ENCODE measurements around the gene FNDC10. TPM values are rescaled to one million over a fixed set of nuclear protein-coding genes. Genes with fewer than 3 reads are reported as not detected.

Gene FNDC10
- total RNA-seq, 1 donor from 2014 or later: 11.9 TPM

DNA sequence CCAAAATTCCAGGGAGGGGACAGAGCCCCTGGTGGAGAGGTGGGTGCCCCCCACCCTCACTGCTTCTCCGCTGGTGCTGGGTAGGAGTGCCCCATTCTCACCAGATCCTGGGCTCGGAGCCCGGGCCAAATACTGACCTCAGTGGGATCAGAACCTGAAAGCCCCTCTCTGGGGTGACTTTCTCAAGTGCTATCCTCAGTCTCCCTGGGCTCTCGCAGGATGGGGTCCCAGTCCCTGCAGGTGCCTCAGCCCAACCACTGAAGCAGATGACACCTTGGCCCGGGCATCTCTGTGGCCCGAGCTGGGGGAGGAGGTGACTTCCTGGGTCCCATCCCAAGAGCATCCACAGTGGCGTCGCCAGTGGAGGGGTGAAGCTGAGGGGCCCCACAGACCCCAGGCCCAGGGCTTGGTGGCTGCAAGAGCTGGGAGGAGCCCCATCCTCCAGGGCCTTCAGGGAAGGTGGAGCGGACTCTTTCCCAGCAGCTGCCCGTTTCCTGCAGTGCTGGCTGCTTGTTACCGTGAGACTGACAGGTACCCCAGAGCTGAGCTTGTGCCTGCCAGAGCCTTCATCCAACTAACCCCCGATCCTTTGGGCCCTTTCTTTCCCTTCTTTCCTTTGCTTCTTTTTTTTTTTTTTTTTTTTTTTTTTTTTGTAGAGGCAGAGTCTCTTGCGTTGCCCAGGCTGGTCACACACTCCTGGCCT is 3.9 kb upstream of the FNDC10 start:
- H3K27me3 Mint-ChIP-seq (ENCODE audit: unreplicated experiment): peaks cover 5% of the 10 kb centered on the region
- TF ChIP-seq, protein P1, sequence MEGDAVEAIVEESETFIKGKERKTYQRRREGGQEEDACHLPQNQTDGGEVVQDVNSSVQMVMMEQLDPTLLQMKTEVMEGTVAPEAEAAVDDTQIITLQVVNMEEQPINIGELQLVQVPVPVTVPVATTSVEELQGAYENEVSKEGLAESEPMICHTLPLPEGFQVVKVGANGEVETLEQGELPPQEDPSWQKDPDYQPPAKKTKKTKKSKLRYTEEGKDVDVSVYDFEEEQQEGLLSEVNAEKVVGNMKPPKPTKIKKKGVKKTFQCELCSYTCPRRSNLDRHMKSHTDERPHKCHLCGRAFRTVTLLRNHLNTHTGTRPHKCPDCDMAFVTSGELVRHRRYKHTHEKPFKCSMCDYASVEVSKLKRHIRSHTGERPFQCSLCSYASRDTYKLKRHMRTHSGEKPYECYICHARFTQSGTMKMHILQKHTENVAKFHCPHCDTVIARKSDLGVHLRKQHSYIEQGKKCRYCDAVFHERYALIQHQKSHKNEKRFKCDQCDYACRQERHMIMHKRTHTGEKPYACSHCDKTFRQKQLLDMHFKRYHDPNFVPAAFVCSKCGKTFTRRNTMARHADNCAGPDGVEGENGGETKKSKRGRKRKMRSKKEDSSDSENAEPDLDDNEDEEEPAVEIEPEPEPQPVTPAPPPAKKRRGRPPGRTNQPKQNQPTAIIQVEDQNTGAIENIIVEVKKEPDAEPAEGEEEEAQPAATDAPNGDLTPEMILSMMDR (IDR thresholded peaks at IDR 0.05; ENCODE audit: partially characterized antibody, unreplicated experiment): no peak
- DNase-seq: no peak
- H3K9me3 Mint-ChIP-seq (ENCODE audit: unreplicated experiment): peaks cover 4% of the 10 kb centered on the region
- no peak overlapping the region for H3K4me3 Mint-ChIP-seq (ENCODE audit: unreplicated experiment)
- no peaks in the 10 kb centered on the region for H3K4me1 Mint-ChIP-seq (ENCODE audit: low read depth, unreplicated experiment)
- no peak overlapping the region for H3K27ac Mint-ChIP-seq (ENCODE audit: unreplicated experiment)
- no peaks in the 10 kb centered on the region for H3K36me3 Mint-ChIP-seq (ENCODE audit: unreplicated experiment)

DNA sequence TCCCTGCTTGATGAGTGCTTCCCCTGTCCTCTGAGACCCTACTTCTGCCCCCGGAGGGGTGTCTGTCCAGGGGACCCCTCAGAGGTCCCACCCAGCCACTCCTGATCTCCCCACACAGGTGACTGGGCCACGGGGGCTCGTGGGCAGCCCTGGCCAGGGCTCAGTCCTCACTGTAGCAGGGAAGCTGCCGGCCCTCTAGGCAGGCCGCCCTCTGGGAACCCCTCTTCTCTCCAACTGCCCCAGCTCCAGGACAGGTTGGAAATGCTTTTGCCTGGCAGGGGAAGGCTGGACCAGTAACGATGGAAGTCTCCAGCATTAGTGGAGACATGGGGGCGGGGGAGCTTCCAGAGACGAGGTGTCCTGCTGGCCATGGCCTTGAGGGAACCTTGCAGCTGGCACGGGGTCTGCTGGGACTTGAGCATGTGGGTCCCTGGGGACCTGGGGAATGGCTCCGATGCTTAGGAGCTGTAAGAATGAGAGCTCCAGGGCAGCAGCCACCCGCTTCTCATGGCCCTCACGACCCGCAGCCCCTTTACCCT is 3.1 kb upstream of the FNDC10 start:
- Mint-ChIP-seq H3K27ac (ENCODE audit: unreplicated experiment) (no peak overlapping the region), H3K4me1 (ENCODE audit: low read depth, unreplicated experiment) (no peaks in the 10 kb centered on the region), H3K9me3 (ENCODE audit: unreplicated experiment) (peaks cover 4% of the 10 kb centered on the region), H3K36me3 (ENCODE audit: unreplicated experiment) (no peaks in the 10 kb centered on the region), H3K27me3 (ENCODE audit: unreplicated experiment) (peaks cover 6% of the 10 kb centered on the region), H3K4me3 (ENCODE audit: unreplicated experiment) (no peak overlapping the region)
- TF ChIP-seq, protein P1 (IDR thresholded peaks at IDR 0.05; ENCODE audit: partially characterized antibody, unreplicated experiment): no peak
- DNase-seq: no peak

DNA sequence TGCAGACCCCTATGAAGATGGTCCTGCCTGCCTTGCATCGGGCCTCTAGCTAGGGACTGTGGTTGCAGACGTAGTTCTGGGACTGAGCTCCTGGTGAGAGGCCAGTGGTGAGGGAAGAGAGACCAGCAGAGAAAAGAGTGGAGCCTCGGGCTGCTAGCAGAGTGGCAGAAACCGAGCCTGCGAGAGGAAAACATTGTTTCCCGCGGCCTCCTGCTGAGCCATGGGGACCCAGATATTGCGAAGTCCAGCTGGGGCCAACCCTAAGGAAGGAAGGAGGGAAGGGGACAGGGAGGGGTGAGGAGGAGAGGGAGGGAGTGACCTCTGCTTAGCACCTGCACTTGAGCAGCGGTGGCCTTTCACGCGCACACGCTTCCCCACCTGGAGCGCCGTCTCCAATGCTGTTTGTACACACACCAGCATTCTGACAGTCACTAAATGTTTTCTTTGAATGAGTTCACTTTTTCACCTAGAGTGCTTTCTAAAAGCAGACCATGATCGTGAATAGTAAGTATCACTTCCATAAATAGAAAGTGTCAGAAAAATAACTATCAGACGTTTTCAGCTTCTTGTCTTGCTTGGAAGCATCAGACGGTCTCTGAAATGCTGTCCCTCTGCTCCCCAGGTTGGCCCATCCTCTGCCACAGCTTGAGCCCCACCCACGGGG is 2.5 kb upstream of the FNDC10 start:
- Mint-ChIP-seq H3K27ac (ENCODE audit: unreplicated experiment) (no peak overlapping the region), H3K4me3 (ENCODE audit: unreplicated experiment) (no peak overlapping the region), H3K36me3 (ENCODE audit: unreplicated experiment) (no peaks in the 10 kb centered on the region), H3K4me1 (ENCODE audit: low read depth, unreplicated experiment) (no peaks in the 10 kb centered on the region), H3K27me3 (ENCODE audit: unreplicated experiment) (peaks cover 6% of the 10 kb centered on the region), H3K9me3 (ENCODE audit: unreplicated experiment) (peaks cover 4% of the 10 kb centered on the region)
- DNase-seq: no peak
- TF ChIP-seq, protein P1 (IDR thresholded peaks at IDR 0.05; ENCODE audit: partially characterized antibody, unreplicated experiment): no peak

DNA sequence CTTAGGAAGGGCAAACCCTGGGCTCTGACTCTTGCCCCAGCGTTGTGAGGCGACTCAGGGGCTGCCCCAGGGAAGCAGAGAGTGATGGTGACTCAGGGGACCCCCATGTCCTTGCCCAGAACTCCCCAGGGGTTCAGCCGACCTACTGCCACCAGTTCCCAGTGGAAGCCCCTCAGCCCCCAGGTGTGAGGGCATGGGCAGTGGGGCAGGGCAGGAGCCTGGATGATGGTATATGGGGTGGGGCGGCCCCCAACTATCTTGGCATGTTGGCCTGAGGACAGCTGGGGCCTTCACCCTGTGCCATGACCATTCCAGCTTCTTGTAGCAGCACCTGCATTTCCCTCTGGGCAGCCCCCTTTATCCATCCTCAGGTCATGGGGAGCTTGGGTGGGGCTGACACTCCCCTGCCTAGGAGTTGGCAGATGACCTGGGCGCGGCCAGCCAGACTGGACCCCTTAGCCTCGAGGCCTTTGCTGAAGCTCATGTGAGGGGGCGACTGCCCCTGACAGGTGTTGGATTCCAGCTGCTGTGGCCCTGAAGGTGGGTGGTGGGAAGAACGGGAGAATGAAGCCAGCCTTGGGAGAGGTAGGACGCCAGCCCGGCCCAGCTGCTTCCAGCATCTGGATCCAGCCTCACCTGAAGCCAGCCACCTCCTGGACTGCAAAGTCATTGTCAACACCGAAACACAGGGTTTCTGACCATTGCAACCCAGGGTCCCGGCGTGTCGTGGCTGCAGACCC is 1.8 kb upstream of the FNDC10 start:
- Mint-ChIP-seq H3K27ac (ENCODE audit: unreplicated experiment) (no peak overlapping the region), H3K9me3 (ENCODE audit: unreplicated experiment) (no peaks in the 10 kb centered on the region), H3K27me3 (ENCODE audit: unreplicated experiment) (peaks cover 6% of the 10 kb centered on the region), H3K4me3 (ENCODE audit: unreplicated experiment) (no peak overlapping the region), H3K36me3 (ENCODE audit: unreplicated experiment) (no peaks in the 10 kb centered on the region), H3K4me1 (ENCODE audit: low read depth, unreplicated experiment) (no peaks in the 10 kb centered on the region)
- no peak for DNase-seq
- TF ChIP-seq, protein P1 (IDR thresholded peaks at IDR 0.05; ENCODE audit: partially characterized antibody, unreplicated experiment): no peak

Measured in glutamatergic neuron (in vitro differentiated cells).